GM12878 (cell line): ENCODE measurements around the gene CRB2. TPM values are rescaled to one million over a fixed set of nuclear protein-coding genes. Genes with fewer than 3 reads are reported as not detected.

Experiments used
- BACH1 ChIP-seq: fragments of 450-650 bp; IDR thresholded peaks from 2 replicates; pipeline ENCODE4 v1.6.1; 2017; ENCODE audit warnings: mild to moderate bottlenecking, borderline replicate concordance
- BCL11A ChIP-seq: IDR thresholded peaks from 2 replicates; pipeline ENCODE4 v1.6.1; 2011; ENCODE audit warnings: low read depth, low read length
- CBX5 ChIP-seq: sonication (generic); IDR thresholded peaks from 2 replicates; pipeline ENCODE4 v1.6.1; 2016; ENCODE audit warnings: low read depth, moderate library complexity, mild to moderate bottlenecking, inconsistent platforms
- EGR1 ChIP-seq, 2 experiments: IDR thresholded peaks; 1 replicate in 1 of 2; 2 replicates in 1 of 2; pipeline ENCODE4 v1.6.1; 2011 to 2012; ENCODE audit warnings: low read depth in 2 of 2, low read length in 2 of 2, borderline replicate concordance in 1 of 2, mild to moderate bottlenecking in 1 of 2, moderate library complexity in 1 of 2
- FOXM1 ChIP-seq: IDR thresholded peaks from 2 replicates; pipeline ENCODE4 v1.6.1; 2012; ENCODE audit warnings: low read depth, mild to moderate bottlenecking, inconsistent platforms, low read length, moderate library complexity
- HDGF ChIP-seq: fragments of 450-650 bp; IDR thresholded peaks from 2 replicates; pipeline ENCODE4 v1.6.1; 2016; ENCODE audit warnings: antibody characterized with exemption
- JUNB ChIP-seq: IDR thresholded peaks from 2 replicates; pipeline ENCODE4 v1.6.1; 2016; ENCODE audit warnings: antibody characterized with exemption, mild to moderate bottlenecking
- LARP7 ChIP-seq: fragments of 450-650 bp; IDR thresholded peaks from 2 replicates; pipeline ENCODE4 v1.6.1; 2017; ENCODE audit warnings: mild to moderate bottlenecking
- PML ChIP-seq: IDR thresholded peaks from 2 replicates; pipeline ENCODE4 v1.6.1; 2012; ENCODE audit warnings: low read length, inconsistent platforms
- POLR2A ChIP-seq: IDR thresholded peaks from 2 replicates; pipeline ENCODE4 v1.6.1; 2011; ENCODE audit warnings: low read depth, mild to moderate bottlenecking, low read length
- POU2F2 ChIP-seq: IDR thresholded peaks from 3 replicates; pipeline ENCODE4 v1.6.1; 2011; ENCODE audit warnings: low read depth, mild to moderate bottlenecking, low read length, borderline replicate concordance
- REST ChIP-seq: IDR thresholded peaks from 2 replicates; pipeline ENCODE4 v1.6.1; 2012; ENCODE audit warnings: mild to moderate bottlenecking, low read depth, low read length
- SIN3A ChIP-seq: IDR thresholded peaks from 2 replicates; pipeline ENCODE4 v1.6.1; 2012; ENCODE audit warnings: low read depth, low read length, improper control_type of control experiment
- SMAD5 ChIP-seq: IDR thresholded peaks from 2 replicates; pipeline ENCODE4 v1.6.1; 2016; ENCODE audit warnings: antibody characterized with exemption, low read depth
- WRNIP1 ChIP-seq: IDR thresholded peaks from 2 replicates; pipeline ENCODE4 v1.6.1; 2011; ENCODE audit warnings: low read depth, low read length, improper control_type of control experiment, borderline replicate concordance
- ZNF207 ChIP-seq: fragments of 450-650 bp; IDR thresholded peaks from 2 replicates; pipeline ENCODE4 v1.6.1; 2014; ENCODE audit warnings: antibody characterized with exemption, mild to moderate bottlenecking, borderline replicate concordance
- ZNF687 ChIP-seq: fragments of 450-650 bp; IDR thresholded peaks from 2 replicates; pipeline ENCODE4 v1.6.1; 2017; ENCODE audit warnings: mild to moderate bottlenecking, moderate library complexity
- ZSCAN29 ChIP-seq: fragments of 450-650 bp; IDR thresholded peaks from 2 replicates; pipeline ENCODE4 v1.6.1; 2017; ENCODE audit warnings: mild to moderate bottlenecking, moderate library complexity
- polyA plus RNA-seq, 11 experiments: library from polyadenylated mRNA; depleted of rRNA in 4 of 11; unstranded in 6 of 11; stranded (reverse) in 5 of 11; fragments of >200 nt; fragmentation: Nextera tagmentation in 4 of 11; fragmentation: Illumina TruSeq in 1 of 11; extraction: Ambion mirVana in 4 of 11; extraction: Trizol in 1 of 11; gene quantifications; 1 replicate in 1 of 11; 2 replicates in 10 of 11; pipeline versions ENCODE4 v1.2.1 to v1.2.3, GENCODE V29; 2011 to 2016; ENCODE audit warnings: inconsistent platforms in 2 of 11, missing spikeins in 2 of 11, low read depth in 1 of 11
- total RNA-seq, 4 experiments: library from RNA; depleted of rRNA in 3 of 4; stranded (reverse); fragments of >200 nt in 3 of 4; fragmentation: Illumina TruSeq in 1 of 4; extraction: Trizol in 1 of 4; gene quantifications; 2 replicates each; pipeline versions ENCODE4 v1.2.1 to v1.2.3, GENCODE V29; 2013 to 2021
- TF ChIP-seq, protein P1 (sequence below): IDR thresholded peaks from 2 replicates; pipeline ENCODE4 v1.6.1; 2012; ENCODE audit warnings: improper control_type of control experiment, low read depth, low read length; ENCODE audit not compliant: insufficient replicate concordance

The CRB2 gene
- total and polyA plus RNA-seq, 10 of the 15 experiments (the other 5 are each of a cell fraction or from before 2014, with no cell fraction given) = 0.01 to 0.80 (median 0.23) TPM; not detected in 3

GRCh38 chr9:123343443-123344191 lies 12.4 kb upstream of the CRB2 start (continued):
- TF ChIP-seq LARP7 (peak; percentile 50), ZNF687 (0 out of 2 replicates have a peak, but pooled peaks have one; percentile 17), SIN3A (no peak), EGR1 (IDR thresholded peaks at IDR 0.05; ENCODE audit: borderline replicate concordance in 1 of 2, low read depth in 2 of 2, low read length in 2 of 2) (peak in 1 of 2 experiments; percentile 93; a peak in 2 of 3 replicates), HDGF (peak; percentile 79), ZSCAN29 (no peak), JUNB (no peak), FOXM1 (no peak), REST (no peak), BCL11A (peak; percentile 31; the same call in 1 of the 2 replicates), PML (no peak), ZNF207 (no peak), POU2F2 (peak; percentile 60; the same call in 1 of the 3 replicates), WRNIP1 (no peak), POLR2A (peak; percentile 64), CBX5 (no peak), BACH1 (no peak), SMAD5 (peak; percentile 71; the same call in 1 of the 2 replicates)
- TF ChIP-seq, protein P1, sequence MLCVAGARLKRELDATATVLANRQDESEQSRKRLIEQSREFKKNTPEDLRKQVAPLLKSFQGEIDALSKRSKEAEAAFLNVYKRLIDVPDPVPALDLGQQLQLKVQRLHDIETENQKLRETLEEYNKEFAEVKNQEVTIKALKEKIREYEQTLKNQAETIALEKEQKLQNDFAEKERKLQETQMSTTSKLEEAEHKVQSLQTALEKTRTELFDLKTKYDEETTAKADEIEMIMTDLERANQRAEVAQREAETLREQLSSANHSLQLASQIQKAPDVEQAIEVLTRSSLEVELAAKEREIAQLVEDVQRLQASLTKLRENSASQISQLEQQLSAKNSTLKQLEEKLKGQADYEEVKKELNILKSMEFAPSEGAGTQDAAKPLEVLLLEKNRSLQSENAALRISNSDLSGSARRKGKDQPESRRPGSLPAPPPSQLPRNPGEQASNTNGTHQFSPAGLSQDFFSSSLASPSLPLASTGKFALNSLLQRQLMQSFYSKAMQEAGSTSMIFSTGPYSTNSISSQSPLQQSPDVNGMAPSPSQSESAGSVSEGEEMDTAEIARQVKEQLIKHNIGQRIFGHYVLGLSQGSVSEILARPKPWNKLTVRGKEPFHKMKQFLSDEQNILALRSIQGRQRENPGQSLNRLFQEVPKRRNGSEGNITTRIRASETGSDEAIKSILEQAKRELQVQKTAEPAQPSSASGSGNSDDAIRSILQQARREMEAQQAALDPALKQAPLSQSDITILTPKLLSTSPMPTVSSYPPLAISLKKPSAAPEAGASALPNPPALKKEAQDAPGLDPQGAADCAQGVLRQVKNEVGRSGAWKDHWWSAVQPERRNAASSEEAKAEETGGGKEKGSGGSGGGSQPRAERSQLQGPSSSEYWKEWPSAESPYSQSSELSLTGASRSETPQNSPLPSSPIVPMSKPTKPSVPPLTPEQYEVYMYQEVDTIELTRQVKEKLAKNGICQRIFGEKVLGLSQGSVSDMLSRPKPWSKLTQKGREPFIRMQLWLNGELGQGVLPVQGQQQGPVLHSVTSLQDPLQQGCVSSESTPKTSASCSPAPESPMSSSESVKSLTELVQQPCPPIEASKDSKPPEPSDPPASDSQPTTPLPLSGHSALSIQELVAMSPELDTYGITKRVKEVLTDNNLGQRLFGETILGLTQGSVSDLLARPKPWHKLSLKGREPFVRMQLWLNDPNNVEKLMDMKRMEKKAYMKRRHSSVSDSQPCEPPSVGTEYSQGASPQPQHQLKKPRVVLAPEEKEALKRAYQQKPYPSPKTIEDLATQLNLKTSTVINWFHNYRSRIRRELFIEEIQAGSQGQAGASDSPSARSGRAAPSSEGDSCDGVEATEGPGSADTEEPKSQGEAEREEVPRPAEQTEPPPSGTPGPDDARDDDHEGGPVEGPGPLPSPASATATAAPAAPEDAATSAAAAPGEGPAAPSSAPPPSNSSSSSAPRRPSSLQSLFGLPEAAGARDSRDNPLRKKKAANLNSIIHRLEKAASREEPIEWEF = no peak
